Diencephalon (tissue), 1 donor: ENCODE measurements around the gene NHS. TPM values are rescaled to one million over a fixed set of nuclear protein-coding genes. Genes with fewer than 3 reads are reported as not detected.

Source experiments
- small RNA-seq: library from RNA; depleted of rRNA; stranded (forward); fragments of <200 nt; gene quantifications from one replicate; pipeline ENCODE3, GENCODE V24; 2014
- total RNA-seq: library from RNA; depleted of rRNA; stranded (reverse); fragments of >200 nt; gene quantifications from one replicate; pipeline ENCODE4 v1.2.3, GENCODE V29; 2014

The NHS gene
- 14.8 TPM for total RNA-seq

GRCh38 chrX:17374619-17375366, at the start of gene NHS:
Gene NHS, plus strand, starts transcription at chrX:17375200. Its CDS starts 558 bp downstream, at chrX:17375758.

DNA sequence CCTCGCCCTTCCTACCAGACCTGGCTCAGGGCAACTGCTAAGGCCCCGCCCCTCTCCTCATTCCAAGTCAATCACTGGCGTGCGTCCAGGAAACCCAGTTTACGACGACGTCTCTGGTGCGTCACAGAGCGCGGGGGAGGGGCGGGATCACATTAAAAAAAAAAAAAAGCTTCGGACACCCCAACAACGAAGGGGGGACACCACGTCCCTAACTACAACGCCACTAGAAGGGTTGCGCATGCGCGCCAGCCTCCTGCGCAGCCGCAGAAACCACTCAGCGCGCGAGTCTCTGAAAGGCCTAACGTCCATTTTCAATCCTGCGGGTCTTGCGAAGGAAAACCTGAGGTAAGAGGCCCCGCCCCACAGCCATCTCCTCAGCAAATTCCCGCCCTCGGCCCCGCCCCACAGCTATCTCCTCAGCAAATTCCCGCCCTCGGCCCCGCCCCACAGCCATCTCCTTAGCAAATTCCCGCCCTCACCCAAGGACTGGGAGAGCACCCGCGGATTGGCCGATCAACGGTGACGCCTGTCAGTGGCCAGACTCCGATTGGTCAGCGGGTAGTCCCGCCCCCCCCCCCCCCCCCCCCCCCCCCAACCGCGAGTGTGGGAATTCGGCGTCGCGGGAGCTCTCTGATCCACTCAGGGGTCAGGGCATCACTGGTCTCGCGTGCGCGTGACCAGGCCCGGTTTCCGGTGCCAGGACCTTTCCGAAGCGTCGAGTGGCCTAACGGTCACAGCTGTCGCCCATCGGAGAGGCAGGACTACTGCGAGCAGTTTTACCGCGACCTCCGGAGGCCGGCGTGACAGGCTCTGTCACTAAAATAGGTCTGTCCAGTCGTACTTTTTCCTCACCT, 362.1 kb downstream of the NHS start, which contains the start of gene SCML1:
TSS of gene SCML1 (plus strand) at position 638 of the 854 bp plus-strand sequence. CDS start 6,694 bp downstream, outside the sequence.

Small RNA genes within 50 kb of the gene (small RNA-seq; reads per million reads assigned to genes)
- gene MIR4768, result not detected
- gene RF01210, result not detected
